HG03045 (cell line): ENCODE results near the gene CDKN1B.

ENCODE experiments used
- ATAC-seq: cut with Tn5 transposase; IDR thresholded peaks from one replicate; pipeline ENCODE4 v1.9.1; 2021; ENCODE audit warnings: mild to moderate bottlenecking, moderate library complexity; ENCODE audit not compliant: unreplicated experiment

CDKN1B gene

DNA sequence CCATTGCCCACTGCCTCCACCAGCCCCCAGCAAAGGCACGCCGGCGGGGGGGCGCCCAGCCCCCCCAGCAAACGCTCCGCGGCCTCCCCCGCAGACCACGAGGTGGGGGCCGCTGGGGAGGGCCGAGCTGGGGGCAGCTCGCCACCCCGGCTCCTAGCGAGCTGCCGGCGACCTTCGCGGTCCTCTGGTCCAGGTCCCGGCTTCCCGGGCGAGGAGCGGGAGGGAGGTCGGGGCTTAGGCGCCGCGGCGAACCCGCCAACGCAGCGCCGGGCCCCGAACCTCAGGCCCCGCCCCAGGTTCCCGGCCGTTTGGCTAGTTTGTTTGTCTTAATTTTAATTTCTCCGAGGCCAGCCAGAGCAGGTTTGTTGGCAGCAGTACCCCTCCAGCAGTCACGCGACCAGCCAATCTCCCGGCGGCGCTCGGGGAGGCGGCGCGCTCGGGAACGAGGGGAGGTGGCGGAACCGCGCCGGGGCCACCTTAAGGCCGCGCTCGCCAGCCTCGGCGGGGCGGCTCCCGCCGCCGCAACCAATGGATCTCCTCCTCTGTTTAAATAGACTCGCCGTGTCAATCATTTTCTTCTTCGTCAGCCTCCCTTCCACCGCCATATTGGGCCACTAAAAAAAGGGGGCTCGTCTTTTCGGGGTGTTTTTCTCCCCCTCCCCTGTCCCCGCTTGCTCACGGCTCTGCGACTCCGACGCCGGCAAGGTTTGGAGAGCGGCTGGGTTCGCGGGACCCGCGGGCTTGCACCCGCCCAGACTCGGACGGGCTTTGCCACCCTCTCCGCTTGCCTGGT lies at the start of gene CDKN1B:
Gene CDKN1B, plus strand, starts transcription at position 576 of the 793 bp plus-strand sequence. CDS start 472 bp downstream, outside the sequence.
- ATAC-seq = peak; percentile 50

- no peak for ATAC-seq
Observed at GRCh38 chr12:12668005-12668404, 49.2 kb upstream of the CDKN1B start.

DNA sequence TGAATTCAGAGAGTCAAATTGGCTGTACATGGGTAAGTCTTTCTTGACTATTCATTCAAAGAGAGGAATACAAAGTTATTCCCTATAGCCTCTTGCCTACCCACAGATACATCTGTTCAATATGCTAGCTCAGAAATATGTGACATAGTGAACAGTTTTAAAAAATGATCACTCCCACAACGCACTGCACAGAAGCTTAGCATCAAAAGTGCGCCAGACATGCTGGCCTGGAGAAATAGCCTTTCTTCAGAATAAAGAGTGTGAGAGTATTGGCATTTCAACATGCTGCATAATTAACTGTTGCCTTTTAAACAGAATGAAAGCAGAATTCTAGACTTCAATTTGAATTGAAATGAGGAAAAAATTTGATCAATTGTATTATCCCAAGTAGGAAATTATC lies 48.1 kb upstream of the CDKN1B start:
- ATAC-seq = no peak

DNA sequence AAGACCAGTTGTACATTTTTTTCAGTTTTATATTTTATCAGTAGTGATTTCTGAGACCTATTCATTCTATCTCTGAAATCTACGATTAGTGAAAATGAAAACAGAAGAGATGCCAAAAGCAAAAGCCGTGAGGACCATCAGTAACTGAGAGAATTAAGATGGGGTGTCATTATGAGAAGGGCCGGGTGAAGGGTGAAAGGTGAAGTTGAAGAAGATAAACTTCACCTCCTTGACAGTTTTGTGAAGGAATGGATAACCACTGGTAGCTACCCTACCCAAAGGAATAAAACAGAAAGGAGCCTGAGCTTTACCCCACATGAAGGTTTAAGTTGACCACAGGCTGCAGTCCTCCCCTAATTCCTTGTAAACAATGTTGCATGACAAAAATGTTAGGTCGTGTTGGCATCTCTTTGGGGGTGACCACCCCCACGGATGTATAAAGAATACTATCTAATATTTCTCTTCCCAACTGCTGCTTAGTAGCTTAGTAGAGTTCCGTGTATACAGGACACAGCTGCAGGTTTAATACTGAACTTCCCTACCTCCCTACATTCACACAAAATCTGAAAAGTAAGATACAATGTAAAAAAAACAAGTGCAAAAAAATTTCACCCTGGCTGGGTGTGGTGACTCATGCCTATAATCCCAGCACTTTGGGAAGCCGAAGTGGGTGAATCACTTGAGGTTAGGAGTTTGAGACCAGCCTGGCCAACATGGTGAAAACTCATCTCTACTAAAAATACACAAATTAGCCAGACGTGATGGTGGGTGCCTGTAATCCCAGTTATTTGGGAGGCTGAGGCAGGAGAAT lies 45.1 kb upstream of the CDKN1B start:
- no peak for ATAC-seq

DNA sequence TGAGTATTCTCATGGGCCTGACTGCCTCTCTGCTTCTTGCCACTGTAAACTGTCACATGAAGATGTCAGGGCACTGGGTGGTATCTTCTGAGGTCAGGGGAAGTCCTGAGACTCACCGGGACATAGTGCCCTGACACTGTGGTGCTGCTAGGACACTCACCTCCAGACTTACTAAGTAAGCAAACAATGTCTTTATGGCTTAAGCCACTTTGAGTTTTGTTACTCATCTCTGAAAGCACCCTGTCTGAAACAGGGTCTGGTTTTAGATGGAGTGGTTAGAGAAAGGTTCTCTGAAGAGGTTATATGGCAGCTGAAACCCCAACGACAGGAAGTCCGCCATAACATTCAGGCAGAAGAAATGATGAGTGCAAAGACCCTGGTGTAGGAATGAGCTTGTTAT lies 43.9 kb upstream of the CDKN1B start:
- ATAC-seq = no peak

- ATAC-seq = no peak
Observed at GRCh38 chr12:12676605-12677004, 40.6 kb upstream of the CDKN1B start.

DNA sequence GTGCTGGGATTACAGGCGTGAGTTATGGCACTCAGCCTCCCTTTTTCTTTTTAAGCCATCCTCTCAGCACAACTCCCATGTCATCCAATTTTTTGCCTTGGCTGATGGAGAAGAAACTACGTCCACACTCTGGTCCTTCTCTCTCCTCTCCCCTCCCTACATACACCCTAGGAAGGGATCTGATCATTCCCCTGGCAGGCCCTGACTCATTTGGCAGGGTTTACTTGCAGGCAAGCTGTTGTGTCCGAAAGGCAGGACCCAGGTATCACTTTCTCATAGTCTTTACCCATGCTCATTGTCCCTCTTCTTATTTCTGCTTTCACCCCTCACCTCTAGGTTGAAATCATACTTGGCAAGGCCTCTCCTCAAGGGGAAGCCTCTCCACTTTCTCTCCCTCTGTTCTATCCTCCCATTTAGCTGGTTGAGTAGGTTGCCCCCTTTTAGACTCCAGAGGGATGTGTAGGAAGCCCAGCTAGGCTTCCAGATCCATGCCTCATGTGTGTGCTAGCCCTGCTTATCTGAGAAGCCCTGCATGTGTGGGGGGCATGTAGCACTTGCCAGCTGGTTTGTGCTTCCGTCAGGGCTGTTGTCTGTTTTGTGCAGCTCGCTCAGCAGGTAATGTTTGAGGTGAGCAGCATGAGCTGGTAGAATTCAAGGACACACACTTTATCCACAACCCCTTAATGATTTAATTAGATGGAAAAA lies 36.0 kb upstream of the CDKN1B start:
- ATAC-seq = no peak

DNA sequence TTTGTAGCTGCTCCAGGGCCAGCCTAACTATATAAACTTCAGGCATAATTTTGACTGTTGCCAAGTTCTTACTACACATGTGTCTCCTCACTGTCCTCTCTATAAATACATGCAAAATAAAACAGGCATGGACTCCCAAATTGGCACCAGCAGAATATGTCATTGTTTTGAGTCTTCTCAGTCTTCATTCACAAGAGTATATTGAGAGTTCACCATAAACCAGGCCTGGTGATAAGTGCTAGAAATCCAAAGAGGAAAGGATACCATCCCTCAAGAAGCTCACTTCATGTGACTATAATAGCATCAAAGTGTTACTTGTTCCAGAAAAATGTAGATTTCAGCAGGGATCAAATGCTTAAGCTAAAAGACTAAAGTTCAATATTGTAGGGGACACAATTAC lies 34.9 kb upstream of the CDKN1B start:
- no peak for ATAC-seq

DNA sequence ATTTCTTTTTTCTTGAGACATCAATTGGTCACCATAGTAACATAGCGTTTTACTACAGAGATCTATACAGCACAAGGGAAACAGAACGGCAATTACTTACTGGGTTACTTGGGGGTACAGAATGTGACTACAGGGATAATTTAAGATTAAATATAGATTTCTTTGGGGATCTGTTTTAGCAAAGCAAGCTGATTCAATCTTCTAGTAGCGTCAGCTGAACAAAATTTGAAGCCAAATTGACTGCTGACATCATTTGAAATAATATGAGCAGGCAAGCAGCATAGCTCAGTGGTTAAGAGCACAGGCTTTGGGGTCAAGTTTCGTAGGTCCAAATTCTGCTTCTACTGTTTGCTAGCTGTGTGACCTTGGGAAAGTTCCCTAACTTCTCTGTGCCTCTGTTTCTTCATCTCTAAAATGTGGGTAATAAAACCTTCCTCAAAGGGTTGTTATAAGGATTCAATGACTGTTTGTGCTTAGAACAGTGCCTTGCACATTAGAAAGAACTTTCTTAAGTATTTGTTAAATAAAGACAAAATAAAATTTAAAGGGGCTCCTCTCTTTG lies 34.0 kb upstream of the CDKN1B start:
- no peak for ATAC-seq

DNA sequence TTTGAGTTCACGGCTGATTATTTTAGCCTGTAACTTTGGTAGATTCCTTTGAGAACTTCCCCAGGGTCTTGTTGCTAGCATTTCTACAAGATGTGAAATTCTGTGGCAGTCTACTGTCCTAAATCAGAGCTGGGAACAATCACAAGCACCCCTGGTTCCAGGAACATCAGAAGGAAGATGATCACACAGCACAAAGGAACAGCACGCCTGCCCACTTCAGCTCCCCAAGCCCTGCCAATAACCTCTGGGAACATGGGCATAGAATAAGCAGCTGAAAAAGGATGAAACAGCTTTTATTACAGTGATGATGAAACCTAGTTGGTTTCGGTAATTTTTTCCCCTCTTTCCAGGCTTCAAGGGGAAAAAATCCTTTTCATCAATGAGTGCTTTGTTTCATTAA lies 33.4 kb upstream of the CDKN1B start:
- ATAC-seq = no peak

DNA sequence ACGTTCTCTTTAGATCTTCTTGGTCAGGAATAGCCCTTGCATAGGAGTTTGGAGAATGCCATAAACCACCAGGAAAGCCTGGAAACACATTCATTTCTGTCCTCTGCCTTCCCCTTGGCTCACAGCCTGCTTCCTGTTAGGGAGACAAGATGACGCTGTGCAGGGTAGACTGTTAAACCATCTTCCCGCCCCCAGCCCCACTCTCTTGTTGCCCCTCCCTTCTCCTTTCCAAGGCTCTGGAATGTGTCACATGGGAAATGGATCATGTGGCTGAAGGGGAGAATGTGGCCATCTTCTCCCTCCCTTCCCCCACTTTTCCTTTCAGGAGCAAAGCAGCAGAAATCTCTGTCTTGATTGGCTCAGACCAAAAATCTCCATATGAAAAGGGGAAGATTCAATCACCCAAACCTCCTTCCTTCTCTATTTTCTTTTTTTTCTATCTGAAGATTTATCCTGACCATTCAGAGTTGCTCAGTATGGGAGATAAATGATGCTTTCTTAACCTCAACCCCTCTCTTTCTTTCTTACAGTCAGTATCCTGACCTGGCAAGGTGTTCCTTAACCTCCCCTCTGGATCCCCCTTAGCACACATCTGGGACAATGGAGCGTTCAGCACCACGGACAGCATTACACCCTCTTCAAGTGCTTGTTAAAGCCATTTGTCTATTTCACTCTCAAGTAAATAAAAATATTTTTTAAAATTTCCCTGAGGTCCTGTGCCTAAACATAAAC lies 32.6 kb upstream of the CDKN1B start:
- no peak for ATAC-seq

- no peak for ATAC-seq
Observed at GRCh38 chr12:12685305-12685704, 31.9 kb upstream of the CDKN1B start.

- no peak for ATAC-seq
Observed at GRCh38 chr12:12686472-12686871, 30.7 kb upstream of the CDKN1B start.

GRCh38 chr12:12686925-12687324 lies 30.2 kb upstream of the CDKN1B start:
- ATAC-seq = no peak

GRCh38 chr12:12689647-12690300 lies 27.4 kb upstream of the CDKN1B start:
- ATAC-seq = no peak

GRCh38 chr12:12691549-12691948 lies 25.6 kb upstream of the CDKN1B start:
- no peak for ATAC-seq

- ATAC-seq = no peak
Observed at GRCh38 chr12:12693111-12693671, 24.0 kb upstream of the CDKN1B start.

DNA sequence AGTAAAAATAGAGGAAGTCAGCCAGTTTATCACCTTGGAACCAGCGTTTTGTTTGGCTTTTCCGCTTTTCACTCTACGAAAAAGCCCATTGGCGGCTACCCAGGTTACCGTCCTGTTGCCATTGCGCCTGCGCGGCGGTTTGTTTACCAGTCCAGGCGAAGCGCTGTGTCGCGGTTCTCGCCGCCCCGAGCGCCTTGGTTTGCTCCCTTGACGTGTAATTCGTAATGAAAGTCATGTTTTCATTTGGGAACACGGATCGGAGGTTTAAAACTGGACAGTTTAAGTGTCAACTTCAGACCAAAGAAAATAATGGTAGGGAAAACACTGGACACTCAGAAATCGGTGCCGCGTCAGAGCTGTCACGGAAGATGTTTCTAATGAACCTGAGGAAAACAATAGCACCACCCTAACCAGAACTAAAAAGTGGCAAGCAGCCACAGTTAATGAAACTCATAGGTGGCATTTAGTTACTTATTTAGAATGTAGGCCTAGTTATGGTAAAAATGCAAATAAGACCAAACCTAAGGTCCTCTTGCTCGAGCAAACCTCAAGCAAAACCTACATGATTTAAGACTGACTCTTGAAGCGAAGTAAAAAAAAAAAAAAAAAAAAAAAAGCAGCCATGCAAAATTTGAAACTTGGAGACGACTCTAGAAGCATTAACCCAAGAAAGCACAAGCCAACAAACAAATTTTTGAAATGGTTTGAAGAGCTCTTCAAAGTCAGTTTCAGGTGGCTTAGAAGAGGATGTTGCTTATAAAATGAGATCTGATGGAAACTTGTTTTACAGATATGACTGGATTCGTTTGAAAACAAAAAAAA lies 20.4 kb upstream of the CDKN1B start:
- ATAC-seq = peak; percentile 69

GRCh38 chr12:12699345-12699744 lies 17.8 kb upstream of the CDKN1B start:
- ATAC-seq = no peak
